Measurements from ENCODE around the gene PSEN2.
"Not testable (repeated sequence)": the region's sequence is repeated elsewhere in the genome, so short reads cannot be mapped to it uniquely, and the experiment has no call there.

DNA sequence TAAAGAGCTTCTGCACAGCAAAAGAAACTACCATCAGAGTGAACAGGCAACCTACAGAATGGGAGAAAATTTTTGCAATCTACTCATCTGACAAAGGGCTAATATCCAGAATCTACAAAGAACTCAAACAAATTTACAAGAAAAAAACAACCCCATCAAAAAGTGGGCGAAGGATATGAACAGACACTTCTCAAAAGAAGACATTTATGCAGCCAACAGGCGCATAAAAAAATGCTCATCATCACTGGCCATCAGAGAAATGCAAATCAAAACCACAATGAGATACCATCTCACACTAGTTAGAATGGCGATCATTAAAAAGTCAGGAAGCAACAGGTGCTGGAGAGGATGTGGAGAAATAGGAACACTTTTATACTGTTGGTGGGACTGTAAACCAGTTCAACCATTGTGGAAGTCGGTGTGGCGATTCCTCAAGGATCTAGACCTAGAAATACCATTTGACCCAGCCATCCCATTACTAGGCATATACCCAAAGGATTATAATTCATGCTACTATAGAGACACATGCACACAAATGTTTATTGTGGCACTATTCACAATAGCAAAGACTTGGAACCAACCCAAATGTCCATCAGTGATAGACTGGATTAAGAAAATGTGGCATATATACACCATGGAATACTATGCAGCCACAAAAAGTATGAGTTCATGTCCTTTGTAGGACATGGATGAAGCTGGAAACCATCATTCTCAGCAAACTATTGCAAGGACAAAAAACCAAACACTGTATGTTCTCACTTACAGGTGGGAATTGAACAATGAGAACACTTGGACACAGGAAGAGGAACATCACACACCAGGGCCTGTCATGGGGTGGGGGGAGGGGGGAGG lies 59.1 kb downstream of the PSEN2 start:
- TF ChIP-seq, protein P1, sequence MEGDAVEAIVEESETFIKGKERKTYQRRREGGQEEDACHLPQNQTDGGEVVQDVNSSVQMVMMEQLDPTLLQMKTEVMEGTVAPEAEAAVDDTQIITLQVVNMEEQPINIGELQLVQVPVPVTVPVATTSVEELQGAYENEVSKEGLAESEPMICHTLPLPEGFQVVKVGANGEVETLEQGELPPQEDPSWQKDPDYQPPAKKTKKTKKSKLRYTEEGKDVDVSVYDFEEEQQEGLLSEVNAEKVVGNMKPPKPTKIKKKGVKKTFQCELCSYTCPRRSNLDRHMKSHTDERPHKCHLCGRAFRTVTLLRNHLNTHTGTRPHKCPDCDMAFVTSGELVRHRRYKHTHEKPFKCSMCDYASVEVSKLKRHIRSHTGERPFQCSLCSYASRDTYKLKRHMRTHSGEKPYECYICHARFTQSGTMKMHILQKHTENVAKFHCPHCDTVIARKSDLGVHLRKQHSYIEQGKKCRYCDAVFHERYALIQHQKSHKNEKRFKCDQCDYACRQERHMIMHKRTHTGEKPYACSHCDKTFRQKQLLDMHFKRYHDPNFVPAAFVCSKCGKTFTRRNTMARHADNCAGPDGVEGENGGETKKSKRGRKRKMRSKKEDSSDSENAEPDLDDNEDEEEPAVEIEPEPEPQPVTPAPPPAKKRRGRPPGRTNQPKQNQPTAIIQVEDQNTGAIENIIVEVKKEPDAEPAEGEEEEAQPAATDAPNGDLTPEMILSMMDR (IDR thresholded peaks at IDR 0.05 in 8 of 11, conservative IDR thresholded peaks at IDR 0.05 in 3 of 11), result not testable (repeated sequence)
- TF ChIP-seq POLR2AphosphoS5 (IDR thresholded peaks at IDR 0.05), result not testable (repeated sequence)

Data from spleen (tissue), 7 donors.